HEK293 (cell line): ENCODE data around the gene KLHL13.

Experiments
- CTCF ChIA-PET: fragments of 350-600 bp; formaldehyde crosslinking; extraction: SDS; loops from one replicate; lab custom pipeline; 2021; ENCODE audit warnings: antibody characterized with exemption; lab: Yijun Ruan, JAX
- POLR2A ChIA-PET: fragments of 300-600 bp; formaldehyde crosslinking; extraction: SDS; loops from one replicate; lab custom pipeline; 2020; ENCODE audit warnings: antibody characterized with exemption, inconsistent platforms; lab: Yijun Ruan, JAX
- H3K27ac ChIP-seq: fragments of 200-500 bp; sonication (Bioruptor generic); 2 replicates; pipeline ENCODE4 v1.5.1; 2014; ENCODE audit warnings: low read depth, low read length, control low read depth, inconsistent platforms; ENCODE audit errors: extremely low read depth
- H3K36me3 ChIP-seq, 2 experiments: fragments of 200-500 bp in 1 of 2; sonication (Bioruptor generic) in 1 of 2; 1 replicate in 1 of 2; 2 replicates in 1 of 2; pipeline ENCODE4 v1.5.1; 2014 to 2017; ENCODE audit warnings: inconsistent platforms in 2 of 2, low read length in 2 of 2; ENCODE audit not compliant: control insufficient read depth in 2 of 2, insufficient read depth in 1 of 2
- H3K4me1 ChIP-seq: fragments of 200-500 bp; sonication (Bioruptor generic); 2 replicates; pipeline ENCODE4 v1.5.1; 2014; ENCODE audit warnings: mild to moderate bottlenecking, low read length, inconsistent platforms; ENCODE audit not compliant: control insufficient read depth, insufficient read depth
- H3K4me3 ChIP-seq: 2 replicates; pipeline ENCODE4 v1.5.1; 2011; ENCODE audit warnings: low read depth, mild to moderate bottlenecking, control low read depth, low read length, moderate library complexity
- H3K9me3 ChIP-seq: fragments of 200-500 bp; sonication (Bioruptor generic); 2 replicates; pipeline ENCODE4 v1.5.1; 2014; ENCODE audit warnings: low read depth, low read length, inconsistent platforms; ENCODE audit not compliant: control insufficient read depth, insufficient read depth
- HOXC10 ChIP-seq: sonication (generic); formaldehyde crosslinking; IDR thresholded peaks from 2 replicates; pipeline ENCODE4 v1.8.1; 2023; ENCODE audit warnings: mild to moderate bottlenecking, missing genetic modification reagents
- IKZF3 ChIP-seq: fragments of 450-650 bp; IDR thresholded peaks from 2 replicates; pipeline ENCODE4 v1.5.0; 2018; ENCODE audit warnings: missing biosample characterization, mild to moderate bottlenecking, missing genetic modification characterization, moderate library complexity
- INSM2 ChIP-seq: fragments of 450-650 bp; formaldehyde crosslinking; IDR thresholded peaks from 2 replicates; pipeline ENCODE4 v1.5.1; 2016; ENCODE audit warnings: missing biosample characterization, missing genetic modification characterization
- KLF8 ChIP-seq: fragments of 450-650 bp; formaldehyde crosslinking; IDR thresholded peaks from 2 replicates; pipeline ENCODE4 v1.5.1; 2016; ENCODE audit warnings: missing biosample characterization, missing genetic modification characterization
- MEIS1 ChIP-seq: sonication (generic); formaldehyde crosslinking; IDR thresholded peaks from 2 replicates; pipeline ENCODE4 v1.8.1; 2022; ENCODE audit warnings: missing genetic modification reagents, mild to moderate bottlenecking, borderline replicate concordance
- MZF1 ChIP-seq: fragments of 450-650 bp; formaldehyde crosslinking; IDR thresholded peaks from 2 replicates; pipeline ENCODE4 v1.5.1; 2017; ENCODE audit warnings: missing biosample characterization, missing genetic modification characterization, borderline replicate concordance
- SETDB1 ChIP-seq: IDR thresholded peaks from one replicate; pipeline ENCODE4 v1.6.1; 2017; ENCODE audit warnings: mild to moderate bottlenecking, low read length, moderate library complexity, mixed read lengths; ENCODE audit not compliant: insufficient read length
- ZFP69B ChIP-seq: fragments of 450-650 bp; formaldehyde crosslinking; IDR thresholded peaks from 2 replicates; pipeline ENCODE4 v1.5.1; 2016; ENCODE audit warnings: missing biosample characterization, missing genetic modification characterization
- ZNF132 ChIP-seq: fragments of 450-650 bp; formaldehyde crosslinking; IDR thresholded peaks from 2 replicates; pipeline ENCODE4 v1.5.1; 2017; ENCODE audit warnings: missing biosample characterization, missing genetic modification characterization, borderline replicate concordance
- ZNF280D ChIP-seq: fragments of 450-650 bp; formaldehyde crosslinking; IDR thresholded peaks from 2 replicates; pipeline ENCODE4 v1.5.1; 2016; ENCODE audit warnings: missing biosample characterization, missing genetic modification characterization
- ZNF292 ChIP-seq: fragments of 450-650 bp; formaldehyde crosslinking; IDR thresholded peaks from 2 replicates; pipeline ENCODE4 v1.5.1; 2016; ENCODE audit warnings: low read depth, missing biosample characterization, missing genetic modification characterization, borderline replicate concordance
- ZNF362 ChIP-seq: fragments of 450-650 bp; formaldehyde crosslinking; IDR thresholded peaks from 2 replicates; pipeline ENCODE4 v1.5.1; 2016; ENCODE audit warnings: missing biosample characterization, missing genetic modification characterization
- ZNF423 ChIP-seq: fragments of 450-650 bp; formaldehyde crosslinking; IDR thresholded peaks from 2 replicates; pipeline ENCODE4 v1.5.1; 2016; ENCODE audit warnings: missing biosample characterization, missing genetic modification characterization
- ZNF560 ChIP-seq: fragments of 450-650 bp; formaldehyde crosslinking; IDR thresholded peaks from 2 replicates; pipeline ENCODE4 v1.5.1; 2017; ENCODE audit warnings: missing biosample characterization, missing genetic modification characterization, borderline replicate concordance
- ZNF580 ChIP-seq: fragments of 450-650 bp; formaldehyde crosslinking; IDR thresholded peaks from 2 replicates; pipeline ENCODE4 v1.5.1; 2016; ENCODE audit warnings: missing biosample characterization, missing genetic modification characterization
- ZNF610 ChIP-seq: fragments of 450-650 bp; formaldehyde crosslinking; IDR thresholded peaks from 2 replicates; pipeline ENCODE4 v1.5.1; 2016; ENCODE audit warnings: missing biosample characterization, missing genetic modification characterization, borderline replicate concordance
- ZNF623 ChIP-seq: fragments of 450-650 bp; formaldehyde crosslinking; IDR thresholded peaks from 2 replicates; pipeline ENCODE4 v1.5.1; 2016; ENCODE audit warnings: missing biosample characterization, missing genetic modification characterization
- ZNF626 ChIP-seq: fragments of 450-650 bp; sonication (Bioruptor Pico); formaldehyde crosslinking; IDR thresholded peaks from 2 replicates; pipeline ENCODE4 v1.5.1; 2018; ENCODE audit warnings: missing biosample characterization, missing genetic modification characterization, inconsistent platforms
- ZNF777 ChIP-seq: fragments of 450-650 bp; formaldehyde crosslinking; IDR thresholded peaks from 2 replicates; pipeline ENCODE4 v1.5.1; 2017; ENCODE audit warnings: missing biosample characterization, missing genetic modification characterization, borderline replicate concordance
- TF ChIP-seq, protein P1 (sequence below): fragments of 450-650 bp; formaldehyde crosslinking; IDR thresholded peaks from 2 replicates; pipeline ENCODE4 v1.5.1; 2017; ENCODE audit warnings: missing biosample characterization, missing genetic modification characterization

KLHL13 gene

GRCh38 chrX:117895418-117895817 is 221.2 kb downstream of the KLHL13 start:
- ChIA-PET POLR2A (no interaction called here), CTCF (no interaction called here)
- H3K4me3 ChIP-seq, result no peak overlapping the region
- no peaks in the 10 kb centered on the region for H3K9me3 ChIP-seq
- H3K27ac ChIP-seq, result no peak overlapping the region
- H3K36me3 ChIP-seq, result no peaks in the 10 kb centered on the region
- H3K4me1 ChIP-seq, result no peaks in the 10 kb centered on the region
- TF ChIP-seq ZFP69B (tag by site-specific recombination) (no peak), IKZF3 (tag by site-specific recombination) (no peak), KLF8 (no peak), ZNF560 (tag by site-specific recombination) (no peak), ZNF292 (tag by site-specific recombination) (no peak), ZNF610 (tag by site-specific recombination) (no peak), INSM2 (tag by site-specific recombination) (no peak), ZNF132 (tag by site-specific recombination) (no peak), ZNF626 (tag by site-specific recombination) (no peak), MEIS1 (CRISPR knock-in tag) (no peak), ZNF580 (tag by site-specific recombination) (no peak), ZNF423 (tag by site-specific recombination) (no peak), SETDB1 (no peak)
- TF ChIP-seq, protein P1, sequence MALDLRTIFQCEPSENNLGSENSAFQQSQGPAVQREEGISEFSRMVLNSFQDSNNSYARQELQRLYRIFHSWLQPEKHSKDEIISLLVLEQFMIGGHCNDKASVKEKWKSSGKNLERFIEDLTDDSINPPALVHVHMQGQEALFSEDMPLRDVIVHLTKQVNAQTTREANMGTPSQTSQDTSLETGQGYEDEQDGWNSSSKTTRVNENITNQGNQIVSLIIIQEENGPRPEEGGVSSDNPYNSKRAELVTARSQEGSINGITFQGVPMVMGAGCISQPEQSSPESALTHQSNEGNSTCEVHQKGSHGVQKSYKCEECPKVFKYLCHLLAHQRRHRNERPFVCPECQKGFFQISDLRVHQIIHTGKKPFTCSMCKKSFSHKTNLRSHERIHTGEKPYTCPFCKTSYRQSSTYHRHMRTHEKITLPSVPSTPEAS (tag by site-specific recombination), result no peak

- ChIA-PET CTCF (no interaction called here), POLR2A (no interaction called here)
- H3K4me3 ChIP-seq, result no peak overlapping the region
- TF ChIP-seq MEIS1 (CRISPR knock-in tag) (no peak), MZF1 (no peak), ZNF777 (tag by site-specific recombination) (no peak), ZNF623 (tag by site-specific recombination) (no peak), SETDB1 (no peak), HOXC10 (CRISPR knock-in tag) (no peak), ZNF362 (no peak), ZNF280D (no peak)
- H3K36me3 ChIP-seq, result no peaks in the 10 kb centered on the region
- no peaks in the 10 kb centered on the region for H3K9me3 ChIP-seq
- no peak overlapping the region for H3K27ac ChIP-seq
- H3K4me1 ChIP-seq, result no peaks in the 10 kb centered on the region
Observed at GRCh38 chrX:117892469-117892868, 224.1 kb downstream of the KLHL13 start.
